Right lobe of liver (tissue), 4 donors: ENCODE results near the gene SIRPA.

Experiments used
- POLR2A ChIP-seq: fragments of 450-650 bp; IDR thresholded peaks from one replicate; pipeline ENCODE4 v1.6.1; 2017; ENCODE audit warnings: antibody characterized with exemption, mild to moderate bottlenecking
- TF ChIP-seq, protein P1 (sequence below), 4 donors: fragments of 200-600 bp in 3 of 4; fragments of 450-650 bp in 1 of 4; IDR thresholded peaks; one replicate each; pipeline versions ENCODE4 v1.5.1 to v1.8.0; 2016 to 2022; ENCODE audit warnings: antibody characterized with exemption in 4 of 4, mild to moderate bottlenecking in 2 of 4
- donor health status: DM: no; HTN: no; CAD: no.
- donor health status: DM: no; HTN: no; CAD: no.
- donor health status: DM: no; HTN: yes; CAD: no.

GRCh38 chr20:1898482-1899240 lies 3.5 kb downstream of the SIRPA start:
- TF ChIP-seq, protein P1, sequence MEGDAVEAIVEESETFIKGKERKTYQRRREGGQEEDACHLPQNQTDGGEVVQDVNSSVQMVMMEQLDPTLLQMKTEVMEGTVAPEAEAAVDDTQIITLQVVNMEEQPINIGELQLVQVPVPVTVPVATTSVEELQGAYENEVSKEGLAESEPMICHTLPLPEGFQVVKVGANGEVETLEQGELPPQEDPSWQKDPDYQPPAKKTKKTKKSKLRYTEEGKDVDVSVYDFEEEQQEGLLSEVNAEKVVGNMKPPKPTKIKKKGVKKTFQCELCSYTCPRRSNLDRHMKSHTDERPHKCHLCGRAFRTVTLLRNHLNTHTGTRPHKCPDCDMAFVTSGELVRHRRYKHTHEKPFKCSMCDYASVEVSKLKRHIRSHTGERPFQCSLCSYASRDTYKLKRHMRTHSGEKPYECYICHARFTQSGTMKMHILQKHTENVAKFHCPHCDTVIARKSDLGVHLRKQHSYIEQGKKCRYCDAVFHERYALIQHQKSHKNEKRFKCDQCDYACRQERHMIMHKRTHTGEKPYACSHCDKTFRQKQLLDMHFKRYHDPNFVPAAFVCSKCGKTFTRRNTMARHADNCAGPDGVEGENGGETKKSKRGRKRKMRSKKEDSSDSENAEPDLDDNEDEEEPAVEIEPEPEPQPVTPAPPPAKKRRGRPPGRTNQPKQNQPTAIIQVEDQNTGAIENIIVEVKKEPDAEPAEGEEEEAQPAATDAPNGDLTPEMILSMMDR (IDR thresholded peaks at IDR 0.05) = no peak
- no peak for TF ChIP-seq POLR2A
